Breast epithelium (tissue), 3 donors: ENCODE data around the gene INSM2.

Experiments
- POLR2A ChIP-seq: fragments of 450-650 bp; IDR thresholded peaks from one replicate; pipeline ENCODE4 v1.6.1; 2016; ENCODE audit warnings: antibody characterized with exemption, mild to moderate bottlenecking, moderate library complexity
- TF ChIP-seq, protein P1 (sequence below), 3 donors: fragments of 450-650 bp; IDR thresholded peaks; one replicate each; pipeline ENCODE4 v1.5.1; 2016 to 2017; ENCODE audit warnings: antibody characterized with exemption in 3 of 3, mild to moderate bottlenecking in 3 of 3, moderate library complexity in 3 of 3

DNA sequence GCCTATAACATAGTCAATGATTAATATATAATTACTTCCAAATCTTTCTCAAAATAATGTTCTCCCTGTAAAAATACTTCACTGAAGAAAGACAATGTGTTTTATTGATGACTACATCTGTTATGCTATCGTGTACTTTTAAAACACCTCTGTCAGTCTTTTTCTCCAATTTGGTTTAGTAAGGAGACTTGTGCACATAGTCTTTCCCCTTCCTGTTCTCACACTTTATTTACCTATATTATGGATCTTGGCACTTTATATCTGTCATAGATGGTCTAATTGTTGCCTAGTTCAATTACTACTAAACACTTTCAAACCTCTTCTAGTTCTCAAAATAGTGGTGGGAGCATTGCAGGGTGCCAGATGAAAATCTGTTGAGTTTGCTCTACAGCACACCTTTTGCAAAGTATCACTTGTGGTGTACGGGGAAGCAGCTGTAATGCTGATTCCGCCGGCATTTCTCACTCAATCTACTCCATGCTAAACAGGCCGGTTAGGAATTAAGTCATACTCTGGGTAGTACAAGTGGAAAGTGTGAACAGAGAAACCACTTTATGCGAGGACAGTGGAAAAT is 1.1 kb upstream of the INSM2 start:
- TF ChIP-seq, protein P1, sequence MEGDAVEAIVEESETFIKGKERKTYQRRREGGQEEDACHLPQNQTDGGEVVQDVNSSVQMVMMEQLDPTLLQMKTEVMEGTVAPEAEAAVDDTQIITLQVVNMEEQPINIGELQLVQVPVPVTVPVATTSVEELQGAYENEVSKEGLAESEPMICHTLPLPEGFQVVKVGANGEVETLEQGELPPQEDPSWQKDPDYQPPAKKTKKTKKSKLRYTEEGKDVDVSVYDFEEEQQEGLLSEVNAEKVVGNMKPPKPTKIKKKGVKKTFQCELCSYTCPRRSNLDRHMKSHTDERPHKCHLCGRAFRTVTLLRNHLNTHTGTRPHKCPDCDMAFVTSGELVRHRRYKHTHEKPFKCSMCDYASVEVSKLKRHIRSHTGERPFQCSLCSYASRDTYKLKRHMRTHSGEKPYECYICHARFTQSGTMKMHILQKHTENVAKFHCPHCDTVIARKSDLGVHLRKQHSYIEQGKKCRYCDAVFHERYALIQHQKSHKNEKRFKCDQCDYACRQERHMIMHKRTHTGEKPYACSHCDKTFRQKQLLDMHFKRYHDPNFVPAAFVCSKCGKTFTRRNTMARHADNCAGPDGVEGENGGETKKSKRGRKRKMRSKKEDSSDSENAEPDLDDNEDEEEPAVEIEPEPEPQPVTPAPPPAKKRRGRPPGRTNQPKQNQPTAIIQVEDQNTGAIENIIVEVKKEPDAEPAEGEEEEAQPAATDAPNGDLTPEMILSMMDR (IDR thresholded peaks at IDR 0.05) = no peak
- TF ChIP-seq POLR2A = no peak
